ENCODE measurements around the gene YPEL4. TPM values are rescaled to one million over a fixed set of nuclear protein-coding genes. Genes with fewer than 3 reads are reported as not detected.

Gene YPEL4
- total RNA-seq, 1 experiment from 2014 or later, result 0.32 TPM

- H2AFZ ChIP-seq (ENCODE audit: low read depth, low read length, poor library complexity, severe bottlenecking), result no peak overlapping the region
- RAD21 ChIA-PET (ENCODE audit: low non-redundant PET in 1 of 2, low total read pairs in 2 of 2, uncharacterized antibody in 2 of 2, unreplicated experiment in 2 of 2), result no interaction called here
- no peak for DNase-seq (ENCODE audit: low read depth, low spot score)
- no peaks in the 10 kb centered on the region for H3K9me2 ChIP-seq (ENCODE audit: insufficient read depth)
- no TSS peak for BruUV-seq (replicated peaks)
- intact Hi-C loops (cut with micrococcal nuclease), result no loop called here
- ATAC-seq, result no peak
- no peaks in the 10 kb centered on the region for H4K20me1 ChIP-seq (ENCODE audit: insufficient read depth)
- H3K4me1 ChIP-seq (ENCODE audit: control insufficient read depth in 1 of 2, insufficient read depth in 2 of 2, low read length in 2 of 2), result no peaks in the 10 kb centered on the region
- POLR2A ChIA-PET, result no interaction called here
- H3K27ac ChIP-seq (ENCODE audit: low read depth, low read length), result no peak overlapping the region
- H3K9me3 ChIP-seq (ENCODE audit: control insufficient read depth in 1 of 2, insufficient read depth in 1 of 2, low read depth in 1 of 2, low read length in 2 of 2), result peaks cover 10 to 14% of the 10 kb centered on the region in 2 experiments; a peak in 3 of 4 replicates
- H3K9ac ChIP-seq (ENCODE audit: low read length), result no peak overlapping the region
- H3K27me3 ChIP-seq (ENCODE audit: insufficient read depth, low read length), result no peaks in the 10 kb centered on the region
- no peak overlapping the region for H3K4me2 ChIP-seq (ENCODE audit: low read length)
- TF ChIP-seq SP1 (IDR thresholded peaks at IDR 0.05; ENCODE audit: low read depth), result no peak
- TF ChIP-seq CEBPB (IDR thresholded peaks at IDR 0.05; ENCODE audit: low read depth), result no peak
- no peak for TF ChIP-seq MAX (IDR thresholded peaks at IDR 0.05)
- CTCF ChIA-PET, result no interaction called here
- no peaks in the 10 kb centered on the region for H3K79me2 ChIP-seq (ENCODE audit: insufficient read depth, low read length)
- no peak overlapping the region for H3K4me3 ChIP-seq (replicated peaks in 1 of 2; ENCODE audit: low read depth in 1 of 2, low read length in 2 of 2)
- no peaks in the 10 kb centered on the region for H3K36me3 ChIP-seq (ENCODE audit: control insufficient read depth in 1 of 2, insufficient read depth in 2 of 2, low read length in 2 of 2)
These were observed 33.1 kb downstream of the YPEL4 start for GRCh38 chr11:57616595-57616994.

GRCh38 chr11:57615308-57615707 lies 34.4 kb downstream of the YPEL4 start:
- no peaks in the 10 kb centered on the region for H3K79me2 ChIP-seq (ENCODE audit: insufficient read depth, low read length)
- RAD21 ChIA-PET (ENCODE audit: low non-redundant PET in 1 of 2, low total read pairs in 2 of 2, uncharacterized antibody in 2 of 2, unreplicated experiment in 2 of 2), result no interaction called here
- H3K9me2 ChIP-seq (ENCODE audit: insufficient read depth), result no peaks in the 10 kb centered on the region
- ATAC-seq (no peak), DNase-seq (ENCODE audit: low read depth, low spot score) (no peak)
- no peaks in the 10 kb centered on the region for H3K36me3 ChIP-seq (ENCODE audit: control insufficient read depth in 1 of 2, insufficient read depth in 2 of 2, low read length in 2 of 2)
- peaks cover 6 to 12% of the 10 kb centered on the region in 2 experiments; a peak in 2 of 4 replicates for H3K9me3 ChIP-seq (ENCODE audit: control insufficient read depth in 1 of 2, insufficient read depth in 1 of 2, low read depth in 1 of 2, low read length in 2 of 2)
- no peak overlapping the region for H3K4me2 ChIP-seq (ENCODE audit: low read length)
- H3K27ac ChIP-seq (ENCODE audit: low read depth, low read length), result no peak overlapping the region
- no peak overlapping the region for H3K9ac ChIP-seq (ENCODE audit: low read length)
- H3K4me1 ChIP-seq (ENCODE audit: control insufficient read depth in 1 of 2, insufficient read depth in 2 of 2, low read length in 2 of 2), result no peaks in the 10 kb centered on the region
- no peak overlapping the region for H3K4me3 ChIP-seq (replicated peaks in 1 of 2; ENCODE audit: low read depth in 1 of 2, low read length in 2 of 2)
- no TSS peak for BruUV-seq (replicated peaks)
- intact Hi-C loops (cut with micrococcal nuclease), result no loop called here
- H3K27me3 ChIP-seq (ENCODE audit: insufficient read depth, low read length), result no peaks in the 10 kb centered on the region
- POLR2A ChIA-PET, result no interaction called here
- no peak overlapping the region for H2AFZ ChIP-seq (ENCODE audit: low read depth, low read length, poor library complexity, severe bottlenecking)
- no peaks in the 10 kb centered on the region for H4K20me1 ChIP-seq (ENCODE audit: insufficient read depth)
- CTCF ChIA-PET, result no interaction called here
- TF ChIP-seq REST (IDR thresholded peaks at IDR 0.05; ENCODE audit: low read depth), result no peak
- no peak for TF ChIP-seq CTCF (IDR thresholded peaks at IDR 0.05 in 2 of 3, conservative IDR thresholded peaks at IDR 0.05 in 1 of 3; ENCODE audit: borderline replicate concordance in 1 of 3, insufficient read depth in 1 of 3, low read depth in 2 of 3, low read length in 2 of 3)
- no peak for TF ChIP-seq RAD21 (IDR thresholded peaks at IDR 0.05; ENCODE audit: low read depth)
- no peak for TF ChIP-seq SRF (IDR thresholded peaks at IDR 0.05; ENCODE audit: low read depth)
- TF ChIP-seq POLR2A (IDR thresholded peaks at IDR 0.05; ENCODE audit: borderline replicate concordance, extremely low read depth, insufficient read depth, insufficient read length), result no peak
- no peak for TF ChIP-seq MAX (IDR thresholded peaks at IDR 0.05)
- no peak for TF ChIP-seq ATF3 (IDR thresholded peaks at IDR 0.05)
- TF ChIP-seq ZNF274 (IDR thresholded peaks at IDR 0.05; ENCODE audit: low read depth, low read length), result no peak
- TF ChIP-seq EZH2phosphoT487 (IDR thresholded peaks at IDR 0.05; ENCODE audit: borderline replicate concordance), result no peak
- TF ChIP-seq JUND (IDR thresholded peaks at IDR 0.05), result no peak
- no peak for TF ChIP-seq EGR1 (IDR thresholded peaks at IDR 0.05; ENCODE audit: low read depth)
- TF ChIP-seq ELF1 (IDR thresholded peaks at IDR 0.05; ENCODE audit: borderline replicate concordance, low read depth), result no peak
- no peak for TF ChIP-seq TCF7L2 (IDR thresholded peaks at IDR 0.05; ENCODE audit: borderline replicate concordance, extremely low read depth, insufficient read depth, insufficient read length)
- no peak for TF ChIP-seq SIN3A (IDR thresholded peaks at IDR 0.05; ENCODE audit: low read depth)
- no peak for TF ChIP-seq CBX3 (IDR thresholded peaks at IDR 0.05; ENCODE audit: low read depth)
- TF ChIP-seq FOSL1 (IDR thresholded peaks at IDR 0.05; ENCODE audit: low read depth), result no peak

Measured in HCT116 (cell line).